SK-N-SH (cell line): ENCODE results near the gene TPRG1.

ENCODE experiments used
- RFX5 ChIP-seq: IDR thresholded peaks from 2 replicates; pipeline ENCODE4 v1.6.1; 2012; ENCODE audit warnings: mild to moderate bottlenecking, improper control_type of control experiment, low read length
- TF ChIP-seq, protein P1 (sequence below): fragments of 200-600 bp; sonication (generic); IDR thresholded peaks from 2 replicates; pipeline ENCODE4 v1.6.1; 2017; ENCODE audit warnings: antibody characterized with exemption, mild to moderate bottlenecking, moderate library complexity

DNA sequence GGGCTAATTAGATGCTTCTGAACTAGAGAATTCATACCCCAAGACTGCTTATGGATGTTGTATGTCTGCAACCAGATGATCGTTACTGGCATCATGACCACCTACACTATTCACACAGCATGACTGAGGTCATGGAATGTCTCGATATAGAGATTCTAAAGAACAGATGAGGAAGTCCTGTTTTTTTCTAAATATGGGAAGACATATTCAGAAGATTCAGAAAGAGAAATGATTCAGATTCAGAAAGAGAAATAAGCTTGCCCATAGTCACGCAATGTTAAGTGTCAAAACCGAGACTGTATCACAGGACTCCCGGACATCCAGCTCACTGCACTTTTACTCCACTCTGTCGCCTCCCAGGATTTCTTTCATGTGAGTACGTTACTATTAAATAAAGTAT, 136.2 kb downstream of the TPRG1 start:
- TF ChIP-seq, protein P1, sequence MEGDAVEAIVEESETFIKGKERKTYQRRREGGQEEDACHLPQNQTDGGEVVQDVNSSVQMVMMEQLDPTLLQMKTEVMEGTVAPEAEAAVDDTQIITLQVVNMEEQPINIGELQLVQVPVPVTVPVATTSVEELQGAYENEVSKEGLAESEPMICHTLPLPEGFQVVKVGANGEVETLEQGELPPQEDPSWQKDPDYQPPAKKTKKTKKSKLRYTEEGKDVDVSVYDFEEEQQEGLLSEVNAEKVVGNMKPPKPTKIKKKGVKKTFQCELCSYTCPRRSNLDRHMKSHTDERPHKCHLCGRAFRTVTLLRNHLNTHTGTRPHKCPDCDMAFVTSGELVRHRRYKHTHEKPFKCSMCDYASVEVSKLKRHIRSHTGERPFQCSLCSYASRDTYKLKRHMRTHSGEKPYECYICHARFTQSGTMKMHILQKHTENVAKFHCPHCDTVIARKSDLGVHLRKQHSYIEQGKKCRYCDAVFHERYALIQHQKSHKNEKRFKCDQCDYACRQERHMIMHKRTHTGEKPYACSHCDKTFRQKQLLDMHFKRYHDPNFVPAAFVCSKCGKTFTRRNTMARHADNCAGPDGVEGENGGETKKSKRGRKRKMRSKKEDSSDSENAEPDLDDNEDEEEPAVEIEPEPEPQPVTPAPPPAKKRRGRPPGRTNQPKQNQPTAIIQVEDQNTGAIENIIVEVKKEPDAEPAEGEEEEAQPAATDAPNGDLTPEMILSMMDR: no peak
- TF ChIP-seq RFX5: no peak
